ENCODE data around the gene TMEM183A.
"Not testable (repeated sequence)": the region's sequence is repeated elsewhere in the genome, so short reads cannot be mapped to it uniquely, and the experiment has no call there.

Gene TMEM183A

GRCh38 chr1:202987922-202988583, 19.1 kb upstream of the TMEM183A start:
- DNase-seq (ENCODE audit: low spot score) = no peak

- no peak for DNase-seq (ENCODE audit: low spot score)
Measured at GRCh38 chr1:202989879-202990278, 17.3 kb upstream of the TMEM183A start.

DNA sequence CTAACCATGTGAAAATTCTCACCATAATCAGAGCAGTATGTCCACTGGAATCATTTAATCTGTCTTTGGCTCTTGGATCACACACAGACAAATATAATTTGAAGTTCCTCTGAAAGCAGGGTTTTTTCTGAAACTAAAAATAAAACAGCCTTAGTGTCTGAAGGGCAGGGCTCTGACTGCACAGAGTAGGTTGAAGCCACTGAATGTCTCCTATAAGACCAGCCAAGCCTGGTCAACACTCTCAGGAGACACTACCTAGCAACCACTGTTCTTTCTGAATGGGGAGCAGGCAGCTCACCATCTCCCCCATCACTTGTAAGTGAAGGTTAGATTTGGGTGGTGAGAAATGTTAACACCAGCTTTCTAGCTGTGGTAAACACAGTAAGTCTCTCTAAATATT, 16.1 kb upstream of the TMEM183A start:
- DNase-seq (ENCODE audit: low spot score) = no peak

GRCh38 chr1:202994756-202995155, 12.4 kb upstream of the TMEM183A start:
- DNase-seq (ENCODE audit: low spot score) = no peak

DNA sequence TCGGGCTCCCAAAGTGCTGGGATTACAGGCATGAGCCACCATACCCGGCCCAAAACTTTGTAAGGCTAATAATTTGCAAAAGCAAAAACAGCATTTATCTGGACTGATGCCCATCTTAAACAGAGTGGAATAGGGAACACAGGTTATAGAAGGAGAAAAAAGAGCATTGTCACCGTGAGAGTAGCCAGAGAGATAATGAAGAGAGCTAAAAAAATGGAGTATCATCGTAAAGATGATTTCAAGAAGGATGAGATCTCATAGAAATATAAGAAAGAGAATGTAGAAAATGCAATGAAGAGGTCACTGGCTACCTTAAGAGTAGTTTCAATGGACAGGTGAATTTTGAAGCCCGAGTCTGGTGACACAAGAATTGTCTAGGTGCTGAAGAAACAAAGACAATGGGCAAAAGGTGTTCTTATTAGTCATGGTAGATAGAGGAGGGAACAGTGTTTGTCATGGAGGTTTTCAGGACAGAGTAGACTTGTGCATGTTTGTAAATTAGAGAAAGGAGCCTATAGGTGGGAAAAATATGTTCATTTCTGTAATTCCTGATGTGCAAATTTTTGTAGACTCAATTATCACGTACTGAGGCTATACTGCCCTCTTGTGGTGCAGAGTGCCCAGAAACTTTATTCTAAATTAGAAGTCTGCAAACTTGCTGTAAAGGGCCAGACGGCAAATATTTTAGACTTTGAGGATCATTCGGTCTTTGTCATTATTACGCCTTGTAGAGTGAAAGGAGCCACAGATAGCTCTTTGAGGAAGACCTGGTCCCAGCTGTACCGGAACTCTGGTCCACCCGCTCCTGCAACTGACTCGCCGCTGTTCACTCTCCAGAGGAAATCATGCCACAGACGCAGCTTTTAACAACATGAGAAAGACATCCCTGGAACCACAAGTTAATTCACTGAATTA, 8.1 kb upstream of the TMEM183A start:
- DNase-seq (ENCODE audit: low spot score) = peak; percentile 43

DNA sequence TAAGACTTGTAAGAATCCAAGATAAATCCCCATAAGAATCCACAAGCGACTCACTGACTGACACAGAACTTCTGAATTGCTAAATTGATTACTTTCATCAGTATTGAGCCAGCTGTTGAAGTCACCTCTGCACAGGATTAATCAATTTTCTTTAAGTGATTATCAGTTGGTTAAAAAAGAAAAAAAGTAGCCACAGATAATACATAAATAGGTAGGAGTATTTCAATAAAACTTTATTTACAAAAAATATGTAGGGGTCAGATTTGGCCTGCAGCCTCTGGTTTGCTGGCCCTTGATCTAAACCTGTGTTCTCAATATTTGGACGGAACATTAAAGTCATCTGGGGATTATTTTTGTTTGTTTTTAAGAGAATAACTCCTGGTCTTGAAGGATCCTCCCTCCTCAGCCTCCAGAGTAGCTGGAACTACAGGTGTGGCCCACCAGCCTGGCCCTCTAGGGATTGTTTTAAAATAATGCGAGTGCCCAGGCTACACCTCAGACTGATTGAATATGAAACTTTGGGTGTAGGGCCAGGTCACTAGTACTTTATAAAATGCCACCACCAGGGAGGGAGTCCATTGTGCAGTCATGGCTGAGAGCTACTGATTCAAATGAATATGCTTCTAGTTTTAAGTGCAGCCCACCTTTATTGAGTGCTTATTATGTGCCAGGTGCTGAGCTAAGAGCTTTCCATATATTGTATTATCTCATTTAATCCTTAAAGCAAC, 6.8 kb upstream of the TMEM183A start:
- no peak for DNase-seq (ENCODE audit: low spot score)

GRCh38 chr1:203001986-203002385, 5.2 kb upstream of the TMEM183A start:
- DNase-seq (ENCODE audit: low spot score) = no peak

DNA sequence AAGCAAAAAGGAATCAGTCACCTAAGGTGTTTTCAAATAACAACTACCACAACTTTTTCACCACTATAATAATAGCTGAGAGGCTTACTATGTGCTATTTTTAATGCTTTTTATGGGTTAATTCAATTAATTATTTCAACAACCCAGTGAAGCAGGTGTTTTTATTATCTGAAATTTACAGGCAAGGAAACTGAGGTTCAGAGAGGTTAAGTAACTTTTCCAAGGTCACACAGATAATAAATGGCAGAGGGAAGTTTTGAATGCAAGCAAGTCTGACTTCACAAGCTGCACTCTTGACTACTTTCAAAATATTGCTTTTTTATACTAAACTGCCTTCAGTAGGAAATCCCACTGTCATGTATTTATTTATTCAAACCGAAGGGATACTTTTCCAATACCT, 4.2 kb upstream of the TMEM183A start:
- DNase-seq (ENCODE audit: low spot score) = no peak

DNA sequence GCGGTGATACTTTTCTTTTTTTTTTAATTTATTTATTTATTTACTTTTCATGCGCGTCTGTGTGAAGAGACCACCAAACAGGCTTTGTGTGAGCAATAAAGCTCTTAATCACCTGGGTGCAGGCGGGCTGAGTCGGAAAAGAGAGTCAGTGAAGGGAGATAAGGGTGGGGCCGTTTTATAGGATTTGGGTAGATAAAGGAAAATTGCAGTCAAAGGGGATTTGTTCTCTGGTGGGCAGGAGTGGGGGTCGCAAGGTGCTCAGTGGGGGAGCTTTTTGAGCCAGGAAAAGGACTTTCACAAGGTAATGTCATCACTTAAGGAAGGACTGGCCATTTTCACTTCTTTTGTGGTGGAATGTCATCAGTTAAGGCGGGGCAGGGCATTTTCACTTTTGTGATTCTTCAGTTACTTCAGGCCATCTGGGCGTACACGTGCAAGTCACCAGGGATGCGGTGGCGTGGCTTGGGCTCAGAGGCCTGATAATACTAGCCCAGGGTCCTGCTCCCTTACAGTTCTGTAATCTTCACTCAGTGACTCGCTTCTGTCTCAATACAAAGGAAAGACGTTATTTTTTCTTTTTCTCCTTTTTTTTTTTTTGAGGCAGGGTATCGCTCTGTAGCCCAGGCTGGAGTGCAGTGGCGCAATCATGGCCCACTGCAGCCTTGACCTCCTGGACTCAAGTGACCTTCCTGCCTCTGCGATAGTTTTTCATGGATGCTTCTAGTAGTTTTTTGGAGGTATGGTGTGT, 1.6 kb upstream of the TMEM183A start:
- not testable (repeated sequence) for DNase-seq (ENCODE audit: low spot score)

DNA sequence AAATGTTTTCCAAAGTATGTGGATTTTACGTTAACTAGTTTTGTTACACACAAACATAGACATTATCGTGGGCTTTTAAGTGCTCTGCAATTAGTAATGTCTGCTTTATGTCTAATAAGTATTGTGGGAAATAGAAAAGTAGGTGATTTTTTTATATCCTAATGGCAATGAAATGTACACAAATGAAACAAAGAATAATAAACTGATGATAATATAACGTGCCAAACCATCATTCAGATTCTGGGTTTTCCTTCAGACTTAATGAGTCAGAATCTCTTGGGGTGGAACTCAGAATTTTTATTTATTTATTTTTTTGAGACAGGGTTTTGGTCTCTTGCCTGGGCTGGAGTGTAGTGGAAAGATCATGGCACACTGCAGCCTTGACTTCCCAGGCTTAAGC, 2.0 kb downstream of the TMEM183A start:
- no peak for DNase-seq (ENCODE audit: low spot score)

DNA sequence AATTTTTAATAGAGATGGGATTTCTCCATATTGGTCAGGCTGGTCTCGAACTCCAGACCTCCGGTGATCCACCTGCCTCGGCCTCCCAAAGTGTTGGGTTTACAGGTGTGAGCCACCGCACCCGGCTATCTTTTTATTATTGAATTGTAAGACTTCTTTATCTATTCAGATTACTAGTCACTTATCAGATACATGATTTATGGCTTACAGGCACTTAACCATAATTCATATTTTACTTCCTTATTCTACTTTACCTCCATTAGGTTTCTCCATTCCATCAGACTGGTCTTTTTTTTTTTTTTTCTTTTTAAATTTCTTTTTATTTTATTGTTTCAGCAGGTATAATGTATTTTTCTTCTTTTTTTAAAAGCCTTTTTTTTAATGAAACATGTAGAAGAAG, 4.4 kb downstream of the TMEM183A start:
- no peak for DNase-seq (ENCODE audit: low spot score)

- no peak for DNase-seq (ENCODE audit: low spot score)
Measured at GRCh38 chr1:203017061-203017460, 9.9 kb downstream of the TMEM183A start.

DNA sequence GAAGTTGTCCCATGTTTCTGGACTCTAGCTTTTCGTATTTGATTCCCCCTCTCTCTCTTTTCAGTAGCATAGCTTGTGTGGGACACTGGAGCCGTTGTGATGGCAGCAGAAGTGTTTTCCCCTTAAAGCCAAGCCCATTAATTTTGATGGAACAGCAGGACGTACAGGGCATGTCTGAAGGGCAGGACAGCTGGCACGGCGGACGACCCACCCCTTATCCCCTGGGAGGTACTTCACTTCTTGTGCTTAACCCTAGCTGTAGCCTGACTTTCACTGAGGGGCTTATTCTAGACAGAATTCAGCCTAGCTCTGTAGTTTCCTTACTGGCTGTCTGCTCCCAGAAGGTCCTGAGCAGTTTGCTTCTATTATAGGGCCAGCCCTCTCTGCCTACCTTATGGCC, 10.5 kb downstream of the TMEM183A start:
- DNase-seq (ENCODE audit: low spot score) = no peak

DNA sequence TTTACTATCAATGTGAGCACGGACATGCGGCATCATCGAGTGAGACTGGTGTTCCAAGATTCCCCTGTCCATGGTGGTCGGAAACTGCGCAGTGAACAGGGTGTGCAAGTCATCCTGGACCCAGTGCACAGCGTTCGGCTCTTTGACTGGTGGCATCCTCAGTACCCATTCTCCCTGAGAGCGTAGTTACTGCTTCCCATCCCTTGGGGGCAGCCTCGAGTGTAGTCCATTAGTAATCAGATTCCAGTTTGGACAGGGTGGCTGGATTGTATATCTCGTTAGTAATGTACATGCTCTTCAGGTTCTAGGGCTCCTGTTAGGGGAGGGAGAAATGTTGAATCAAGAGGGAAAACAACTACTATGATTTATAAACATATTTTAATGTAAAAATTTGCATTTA, 15.7 kb downstream of the TMEM183A start:
- not testable (repeated sequence) for DNase-seq (ENCODE audit: low spot score)

DNA sequence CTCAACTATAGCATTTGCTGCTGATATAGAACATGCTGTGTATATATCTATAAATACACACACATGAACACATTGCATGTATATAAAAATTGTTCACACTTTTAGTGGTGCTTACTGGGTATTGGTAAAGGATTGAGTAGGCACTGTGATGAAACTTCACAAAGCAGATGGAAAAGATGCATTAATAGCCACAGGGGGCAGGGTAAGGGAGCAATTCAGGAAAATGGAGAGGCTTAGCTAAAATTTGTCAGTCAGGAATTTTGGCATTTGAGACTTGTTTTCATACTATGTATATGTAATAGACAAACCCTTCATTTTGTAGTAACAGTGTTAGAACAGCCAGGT, 18.5 kb downstream of the TMEM183A start:
- DNase-seq (ENCODE audit: low spot score) = no peak

GRCh38 chr1:203026031-203026665, 19.0 kb downstream of the TMEM183A start, which contains the start of gene PPFIA4:
Gene PPFIA4, plus strand, starts transcription at chr1:203026491. Its CDS starts 12,518 bp downstream, at chr1:203039009.
- DNase-seq (ENCODE audit: low spot score) = peak; percentile 81

- DNase-seq (ENCODE audit: low spot score) = no peak
Measured at GRCh38 chr1:203026666-203027663, 19.8 kb downstream of the TMEM183A start.

- DNase-seq (ENCODE audit: low spot score) = no peak
Measured at GRCh38 chr1:203028067-203028783, 21.1 kb downstream of the TMEM183A start.

- DNase-seq (ENCODE audit: low spot score) = no peak
Measured at GRCh38 chr1:203028784-203029553, 21.8 kb downstream of the TMEM183A start.
